ENCODE results near the gene HOXD13. TPM values are rescaled to one million over a fixed set of nuclear protein-coding genes. Genes with fewer than 3 reads are reported as not detected.

Gene HOXD13
- total RNA-seq, 4 donors from 2014 or later: not detected

DNA sequence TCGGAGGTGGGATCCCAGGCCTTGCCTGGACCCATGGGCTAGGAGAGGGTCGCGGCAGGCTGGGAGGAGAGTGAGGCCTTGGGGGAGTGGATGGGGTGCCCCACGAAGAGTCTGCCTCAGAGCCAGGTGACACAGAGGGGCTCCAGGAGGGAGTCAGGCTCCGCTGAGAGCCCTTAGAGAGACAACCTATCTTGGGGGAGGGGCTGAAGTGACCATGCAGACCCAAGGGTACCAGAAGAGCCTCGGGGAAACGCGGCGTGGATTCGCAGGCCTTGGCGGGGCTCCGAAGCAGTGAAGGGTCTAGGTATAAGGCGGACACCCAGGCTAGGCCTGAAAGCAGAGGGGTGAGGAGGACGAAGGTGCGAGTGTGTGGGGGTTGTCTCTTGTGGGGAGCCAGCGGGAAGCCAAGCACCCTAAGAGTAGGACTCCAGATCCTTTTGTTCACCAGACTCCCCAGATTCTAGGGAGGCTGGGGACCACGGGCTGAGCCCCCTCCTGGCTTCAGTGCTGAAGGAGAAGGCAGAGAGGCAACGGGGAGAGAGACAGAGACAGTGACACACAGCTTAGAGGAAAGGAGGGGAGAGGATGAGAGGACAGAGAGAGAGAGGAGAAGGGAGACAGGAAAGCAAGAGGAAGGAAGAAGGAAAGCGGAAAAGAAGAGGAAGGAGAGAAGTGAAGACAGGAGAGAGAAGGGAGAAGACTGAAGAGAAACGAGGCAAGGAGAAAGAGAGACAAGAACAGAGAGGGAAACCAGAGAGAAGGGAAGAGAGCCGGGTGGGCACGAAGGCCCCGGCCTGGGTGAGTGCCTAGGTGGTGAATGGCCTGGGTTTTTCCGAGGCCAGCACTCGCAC, 13.4 kb downstream of the HOXD13 start:
- Histone ChIP-seq H3K36me3 (no peaks in the 10 kb centered on the region), H3K4me3 (peak overlapping the region in 2 of 4 donors; percentile 36 to 52), H3K27me3 (peaks cover 92 to 96% (median 96%) of the 10 kb centered on the region in 3 donors), H3K27ac (no peak overlapping the region), H3K4me1 (peaks cover 11 to 14% of the 10 kb centered on the region in 2 donors), H3K9me3 (no peaks in the 10 kb centered on the region)
- no peak for DNase-seq
- no peak for ATAC-seq
- intact Hi-C loops (cut with DNase I; ENCODE audit: low total_unique reads) (no loop called here), in situ Hi-C loops (cut with MboI; ENCODE audit: low sequenced_read_pairs in 4 of 4) (loop anchor here in 2 of 4 donors (25.0 kb wide), 1 partner anchor 706 kb away; no protein-coding TSS in a partner anchor)
- no peak for TF ChIP-seq POLR2A (IDR thresholded peaks at IDR 0.05)
- TF ChIP-seq, protein P1, sequence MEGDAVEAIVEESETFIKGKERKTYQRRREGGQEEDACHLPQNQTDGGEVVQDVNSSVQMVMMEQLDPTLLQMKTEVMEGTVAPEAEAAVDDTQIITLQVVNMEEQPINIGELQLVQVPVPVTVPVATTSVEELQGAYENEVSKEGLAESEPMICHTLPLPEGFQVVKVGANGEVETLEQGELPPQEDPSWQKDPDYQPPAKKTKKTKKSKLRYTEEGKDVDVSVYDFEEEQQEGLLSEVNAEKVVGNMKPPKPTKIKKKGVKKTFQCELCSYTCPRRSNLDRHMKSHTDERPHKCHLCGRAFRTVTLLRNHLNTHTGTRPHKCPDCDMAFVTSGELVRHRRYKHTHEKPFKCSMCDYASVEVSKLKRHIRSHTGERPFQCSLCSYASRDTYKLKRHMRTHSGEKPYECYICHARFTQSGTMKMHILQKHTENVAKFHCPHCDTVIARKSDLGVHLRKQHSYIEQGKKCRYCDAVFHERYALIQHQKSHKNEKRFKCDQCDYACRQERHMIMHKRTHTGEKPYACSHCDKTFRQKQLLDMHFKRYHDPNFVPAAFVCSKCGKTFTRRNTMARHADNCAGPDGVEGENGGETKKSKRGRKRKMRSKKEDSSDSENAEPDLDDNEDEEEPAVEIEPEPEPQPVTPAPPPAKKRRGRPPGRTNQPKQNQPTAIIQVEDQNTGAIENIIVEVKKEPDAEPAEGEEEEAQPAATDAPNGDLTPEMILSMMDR (IDR thresholded peaks at IDR 0.05 in 4 of 5, conservative IDR thresholded peaks at IDR 0.05 in 1 of 5): no peak

DNA sequence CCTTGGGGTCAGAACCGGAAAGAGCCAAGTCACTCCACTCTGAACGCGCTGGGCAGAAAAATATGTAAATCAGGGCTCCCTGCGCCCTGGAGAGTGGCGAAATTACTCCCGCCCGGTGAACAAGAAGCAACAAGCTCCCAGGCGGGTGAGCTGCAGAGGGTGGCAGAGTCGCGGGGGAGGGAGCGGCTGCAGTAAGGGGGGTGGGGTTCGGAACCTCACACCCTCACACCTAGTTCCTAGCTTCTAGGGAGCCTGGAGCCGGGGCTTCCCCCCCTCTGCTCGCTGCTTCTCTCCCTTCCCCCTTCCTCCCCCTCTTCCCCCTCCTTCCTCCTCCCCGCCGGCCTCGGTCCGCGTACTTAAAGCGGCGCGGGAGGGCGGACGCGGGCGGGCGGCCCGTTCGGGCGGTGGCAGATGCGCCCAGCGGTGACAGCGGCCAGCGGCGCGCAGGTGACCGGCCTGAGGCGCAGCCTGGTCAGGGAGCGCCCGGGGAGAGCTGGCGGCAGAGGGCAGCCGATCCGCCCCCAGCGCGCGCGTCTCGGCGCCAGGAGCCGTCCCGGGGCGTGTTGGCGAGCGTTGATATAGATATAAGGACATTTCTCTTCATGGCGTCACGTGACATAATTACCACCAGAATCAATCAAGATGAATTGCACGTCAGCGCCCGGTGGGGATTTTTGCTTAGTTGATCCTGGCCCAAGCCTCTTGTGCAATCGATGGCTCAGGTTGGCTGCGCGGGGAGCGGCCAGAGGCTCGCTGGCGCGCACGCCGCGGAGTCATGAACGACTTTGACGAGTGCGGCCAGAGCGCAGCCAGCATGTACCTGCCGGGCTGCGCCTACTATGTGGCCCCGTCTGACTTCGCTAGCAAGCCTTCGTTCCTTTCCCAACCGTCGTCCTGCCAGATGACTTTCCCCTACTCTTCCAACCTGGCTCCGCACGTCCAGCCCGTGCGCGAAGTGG, 14.3 kb downstream of the HOXD13 start, which contains the start of gene HOXD11:
Gene HOXD11 (plus strand): TSS at position 700 of the 959 bp plus-strand sequence. CDS start 76 bp downstream, at position 776.
- ATAC-seq (peak; percentile 37 to 51), DNase-seq (no peak)
- H3K4me3 ChIP-seq: peak within 1 kb of the TSS; percentile 34 to 52 (median 40)
- peaks cover 92 to 96% (median 96%) of the 10 kb centered on the region in 3 donors for H3K27me3 ChIP-seq
- no peak for TF ChIP-seq POLR2A (IDR thresholded peaks at IDR 0.05)
- TF ChIP-seq, protein P1 (IDR thresholded peaks at IDR 0.05 in 4 of 5, conservative IDR thresholded peaks at IDR 0.05 in 1 of 5): no peak
- in situ Hi-C loops (cut with MboI; ENCODE audit: low sequenced_read_pairs in 4 of 4): loop anchor here in 2 of 4 donors (25.0 kb wide), 1 partner anchor 705 kb away; no protein-coding TSS in a partner anchor
- no peak within 1 kb of the TSS for H3K27ac ChIP-seq
- H3K9me3 ChIP-seq: no peaks in the 10 kb centered on the region
- no peaks in the 10 kb centered on the region for H3K36me3 ChIP-seq
- intact Hi-C loops (cut with DNase I; ENCODE audit: low total_unique reads): no loop called here
- peaks cover 14 to 16% of the 10 kb centered on the region in 2 donors for H3K4me1 ChIP-seq

DNA sequence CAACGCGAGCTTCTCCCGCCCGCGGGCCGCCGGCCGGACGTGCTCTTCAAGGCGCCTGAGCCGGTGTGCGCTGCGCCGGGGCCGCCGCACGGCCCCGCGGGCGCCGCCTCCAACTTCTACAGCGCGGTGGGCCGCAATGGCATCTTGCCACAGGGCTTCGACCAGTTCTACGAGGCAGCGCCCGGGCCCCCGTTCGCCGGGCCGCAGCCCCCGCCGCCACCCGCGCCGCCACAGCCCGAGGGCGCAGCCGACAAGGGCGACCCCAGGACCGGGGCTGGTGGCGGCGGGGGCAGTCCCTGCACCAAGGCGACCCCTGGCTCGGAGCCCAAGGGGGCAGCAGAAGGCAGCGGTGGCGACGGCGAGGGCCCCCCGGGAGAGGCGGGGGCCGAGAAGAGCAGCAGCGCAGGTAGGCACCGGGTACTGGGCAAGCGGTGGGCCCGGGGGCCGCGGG, 15.2 kb downstream of the HOXD13 start:
- H3K9me3 ChIP-seq: no peaks in the 10 kb centered on the region
- no peaks in the 10 kb centered on the region for H3K36me3 ChIP-seq
- TF ChIP-seq, protein P1 (IDR thresholded peaks at IDR 0.05 in 4 of 5, conservative IDR thresholded peaks at IDR 0.05 in 1 of 5): no peak
- no peak for TF ChIP-seq POLR2A (IDR thresholded peaks at IDR 0.05)
- peaks cover 14 to 16% of the 10 kb centered on the region in 2 donors for H3K4me1 ChIP-seq
- intact Hi-C loops (cut with DNase I; ENCODE audit: low total_unique reads): no loop called here
- peak overlapping the region in 1 of 4 donors; percentile 24 for H3K4me3 ChIP-seq
- peaks cover 92 to 96% (median 96%) of the 10 kb centered on the region in 3 donors for H3K27me3 ChIP-seq
- H3K27ac ChIP-seq: no peak overlapping the region
- in situ Hi-C loops (cut with MboI; ENCODE audit: low sequenced_read_pairs in 4 of 4): loop anchor here in 2 of 4 donors (25.0 kb wide), 1 partner anchor 705 kb away; no protein-coding TSS in a partner anchor
- DNase-seq: no peak
- no peak for ATAC-seq

DNA sequence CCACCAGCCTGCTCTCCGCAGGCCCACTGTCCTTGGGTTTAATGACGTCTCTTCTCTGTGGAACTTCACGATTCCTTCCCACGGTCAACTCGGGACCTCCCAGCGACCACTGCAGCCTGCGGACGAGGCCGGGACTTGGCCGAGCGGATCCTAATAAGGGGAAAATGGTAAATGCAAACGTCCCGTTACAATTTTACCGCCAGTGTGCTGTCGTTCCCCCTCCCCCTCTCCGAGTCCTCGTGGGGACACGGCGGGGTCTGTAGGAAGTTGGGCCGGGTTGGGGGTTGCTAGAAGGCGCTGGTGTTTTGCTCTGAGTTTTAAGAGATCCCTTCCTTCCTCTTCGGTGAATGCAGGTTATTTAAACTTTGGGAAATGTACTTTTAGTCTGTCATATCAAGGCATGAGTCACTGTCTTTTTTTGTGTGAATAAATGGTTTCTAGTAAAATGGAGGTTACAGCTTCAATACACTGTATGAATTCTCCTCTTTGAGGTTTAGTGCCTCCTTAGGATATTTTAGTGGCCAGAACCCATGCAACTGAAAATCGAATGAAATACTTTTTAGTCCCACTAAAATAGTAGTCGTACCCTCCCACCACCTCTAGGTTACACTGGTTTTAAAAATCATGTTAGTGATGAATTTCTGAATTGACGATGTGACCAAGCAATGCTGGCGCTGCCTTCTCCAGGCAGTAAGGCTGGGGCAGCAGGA, 16.8 kb downstream of the HOXD13 start:
- Histone ChIP-seq H3K4me3 (no peak overlapping the region), H3K27me3 (peaks cover 93 to 96% (median 96%) of the 10 kb centered on the region in 3 donors), H3K36me3 (no peaks in the 10 kb centered on the region), H3K27ac (no peak overlapping the region), H3K9me3 (no peaks in the 10 kb centered on the region), H3K4me1 (peaks cover 9 to 12% of the 10 kb centered on the region in 2 donors)
- ATAC-seq (no peak), DNase-seq (no peak)
- in situ Hi-C loops (cut with MboI; ENCODE audit: low sequenced_read_pairs in 4 of 4) (loop anchor here in 2 of 4 donors (25.0 kb wide), 1 partner anchor 703 kb away; no protein-coding TSS in a partner anchor), intact Hi-C loops (cut with DNase I; ENCODE audit: low total_unique reads) (no loop called here)
- TF ChIP-seq, protein P1 (IDR thresholded peaks at IDR 0.05 in 4 of 5, conservative IDR thresholded peaks at IDR 0.05 in 1 of 5): no peak
- TF ChIP-seq POLR2A (IDR thresholded peaks at IDR 0.05): no peak

Measured in gastrocnemius medialis (tissue), 4 donors.